ENCODE results near the gene RAB22A. TPM values are rescaled to one million over a fixed set of nuclear protein-coding genes. Genes with fewer than 3 reads are reported as not detected.
A peak's percentile ranks its signal among the peaks of the same experiment; 100 is the strongest.

RAB22A gene
- total RNA-seq, 1 donor from 2014 or later = 11.7 TPM

DNA sequence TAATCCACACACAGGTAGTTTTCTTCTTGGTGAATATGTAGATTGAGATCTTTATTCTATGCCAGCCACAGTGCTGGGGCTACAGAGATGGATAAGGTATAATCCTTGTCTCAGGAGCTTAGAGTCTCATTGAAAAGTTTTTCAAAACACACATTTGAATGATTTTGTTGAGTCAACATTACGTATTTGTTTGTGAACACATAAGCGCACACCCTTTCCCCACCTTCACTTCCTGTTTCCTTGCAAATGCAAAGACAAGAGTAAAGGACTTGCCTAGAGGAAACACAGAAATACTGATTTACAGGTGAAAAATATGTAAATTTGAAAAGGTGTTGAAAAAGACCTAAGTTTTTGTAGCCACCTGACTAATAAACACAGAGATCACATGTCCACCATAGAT is 107.3 kb downstream of the RAB22A start:
- DNase-seq = peak; percentile 35

Other genes starting within 250 kb of the RAB22A start
- gene ANKRD60, start 81.1 kb upstream of the RAB22A start, total RNA-seq = 0.09 TPM in 1 of 2 replicates, not detected in the other
- gene VAPB, start 79.5 kb downstream of the RAB22A start, total RNA-seq = 16.5 and 26.5 TPM in 2 replicates
- 0.17 and 0.19 TPM in 2 replicates for gene APCDD1L, start 205.7 kb downstream of the RAB22A start, total RNA-seq